Peyer's patch (tissue), 4 donors: ENCODE measurements around the gene ADAP1.

ENCODE experiments used
- POLR2A ChIP-seq, 2 donors: fragments of 450-650 bp; IDR thresholded peaks; one replicate each; pipeline ENCODE4 v1.5.1; 2017; ENCODE audit warnings: antibody characterized with exemption in 2 of 2, mild to moderate bottlenecking in 2 of 2, moderate library complexity in 2 of 2
- TF ChIP-seq, protein P1 (sequence below), 6 experiments: fragments of 450-650 bp in 4 of 6; fragments of 200-600 bp in 2 of 6; sonication (generic) in 1 of 6; IDR thresholded peaks; one replicate each; pipeline ENCODE4 v1.5.1; 2017 to 2019; ENCODE audit warnings: antibody characterized with exemption in 6 of 6, mild to moderate bottlenecking in 3 of 6, moderate library complexity in 1 of 6

DNA sequence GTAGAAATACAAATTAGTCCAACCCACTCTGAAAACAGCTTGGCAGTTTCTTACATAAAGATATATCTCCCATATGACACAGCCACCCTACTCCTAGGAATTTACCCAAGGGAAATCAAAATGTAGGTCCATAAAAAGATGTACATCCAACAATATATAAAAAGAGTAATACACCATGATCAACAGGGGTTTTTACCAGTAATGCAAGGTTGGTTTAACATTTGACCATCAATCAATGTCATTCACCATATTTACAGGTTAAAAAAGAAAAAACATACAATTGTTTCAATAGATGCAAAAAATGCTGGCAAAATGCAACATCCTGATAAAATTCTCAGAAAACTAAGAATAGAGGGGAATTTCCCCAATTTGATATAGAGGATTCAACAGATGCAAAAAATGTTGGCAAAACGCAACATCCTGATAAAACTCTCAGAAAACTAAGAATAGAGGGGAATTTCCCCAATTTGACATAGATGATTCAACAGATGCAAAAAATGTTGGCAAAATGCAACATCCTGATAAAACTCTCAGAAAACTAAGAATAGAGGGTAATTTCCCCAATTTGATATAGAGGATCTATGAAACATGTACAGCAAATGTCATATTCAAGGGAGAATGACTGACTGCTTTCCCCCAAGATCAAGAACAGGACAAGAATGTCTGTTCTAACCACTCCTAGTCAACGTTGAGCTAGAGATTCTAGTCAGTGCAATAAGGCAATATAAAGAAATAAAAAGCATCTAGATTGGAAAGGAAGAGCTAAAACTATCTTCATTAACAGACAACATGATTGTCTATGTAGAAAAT is 13.7 kb downstream of the ADAP1 start:
- TF ChIP-seq, protein P1, sequence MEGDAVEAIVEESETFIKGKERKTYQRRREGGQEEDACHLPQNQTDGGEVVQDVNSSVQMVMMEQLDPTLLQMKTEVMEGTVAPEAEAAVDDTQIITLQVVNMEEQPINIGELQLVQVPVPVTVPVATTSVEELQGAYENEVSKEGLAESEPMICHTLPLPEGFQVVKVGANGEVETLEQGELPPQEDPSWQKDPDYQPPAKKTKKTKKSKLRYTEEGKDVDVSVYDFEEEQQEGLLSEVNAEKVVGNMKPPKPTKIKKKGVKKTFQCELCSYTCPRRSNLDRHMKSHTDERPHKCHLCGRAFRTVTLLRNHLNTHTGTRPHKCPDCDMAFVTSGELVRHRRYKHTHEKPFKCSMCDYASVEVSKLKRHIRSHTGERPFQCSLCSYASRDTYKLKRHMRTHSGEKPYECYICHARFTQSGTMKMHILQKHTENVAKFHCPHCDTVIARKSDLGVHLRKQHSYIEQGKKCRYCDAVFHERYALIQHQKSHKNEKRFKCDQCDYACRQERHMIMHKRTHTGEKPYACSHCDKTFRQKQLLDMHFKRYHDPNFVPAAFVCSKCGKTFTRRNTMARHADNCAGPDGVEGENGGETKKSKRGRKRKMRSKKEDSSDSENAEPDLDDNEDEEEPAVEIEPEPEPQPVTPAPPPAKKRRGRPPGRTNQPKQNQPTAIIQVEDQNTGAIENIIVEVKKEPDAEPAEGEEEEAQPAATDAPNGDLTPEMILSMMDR (IDR thresholded peaks at IDR 0.05): no peak
- no peak for TF ChIP-seq POLR2A (IDR thresholded peaks at IDR 0.05)
